ENCODE results near the gene KRTAP4-4. TPM values are rescaled to one million over a fixed set of nuclear protein-coding genes. Genes with fewer than 3 reads are reported as not detected.

KRTAP4-4 gene
- total and polyA plus RNA-seq, 2 of the 4 experiments (the other 2 are of a cell fraction) = not detected

DNA sequence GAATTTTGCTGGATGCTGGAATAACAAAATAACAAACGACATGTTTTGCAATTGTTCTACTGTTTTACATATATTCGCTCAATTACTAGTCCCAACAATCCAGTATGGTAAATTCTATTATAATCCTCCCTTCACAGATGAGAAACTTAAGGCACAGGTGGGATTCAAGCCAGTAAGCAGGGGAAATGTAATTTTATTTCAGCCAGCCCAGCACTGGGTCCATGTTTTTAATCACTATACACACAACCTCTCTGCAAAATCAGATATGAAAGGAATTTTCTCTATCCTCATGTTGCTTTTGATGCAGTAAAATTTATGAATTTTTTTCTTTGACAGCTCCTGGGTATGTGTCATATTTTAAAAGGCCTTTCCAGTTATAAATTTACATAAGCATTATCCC, 15.3 kb downstream of the KRTAP4-4 start:
- Histone ChIP-seq H4K91ac (ENCODE audit: insufficient read depth, low read depth, low read length) (no peak overlapping the region), H3K79me1 (ENCODE audit: low read depth in 1 of 2, low read length in 2 of 2) (no peaks in the 10 kb centered on the region), H3K9me3 (ENCODE audit: control insufficient read depth, insufficient read depth, low read length) (peaks cover 4% of the 10 kb centered on the region), H2AK9ac (replicated peaks; ENCODE audit: low read depth, low read length, poor library complexity) (no peak overlapping the region), H4K20me1 (ENCODE audit: insufficient read depth, low read length) (no peaks in the 10 kb centered on the region), H2BK20ac (ENCODE audit: low read depth, low read length) (no peak overlapping the region), H3K56ac (ENCODE audit: extremely low read depth, insufficient read depth, low read length) (no peak overlapping the region), H2BK120ac (ENCODE audit: low read depth, low read length) (no peak overlapping the region), H3K4me1 (ENCODE audit: control insufficient read depth, insufficient read depth, low read length) (no peaks in the 10 kb centered on the region; the same call in 1 of the 2 replicates), H2AFZ (replicated peaks; ENCODE audit: low read length, poor library complexity) (no peak overlapping the region), H3K14ac (replicated peaks; ENCODE audit: low read depth, low read length) (no peak overlapping the region), H3K27ac (ENCODE audit: insufficient read depth, low read length) (no peak overlapping the region), H3K18ac (ENCODE audit: low read depth, low read length) (no peak overlapping the region), H3K4me2 (ENCODE audit: low read depth, low read length) (no peak overlapping the region), H2AK5ac (ENCODE audit: low read depth, low read length) (no peak overlapping the region), H3K36me3 (ENCODE audit: control insufficient read depth, insufficient read depth, low read length) (no peaks in the 10 kb centered on the region), H3K27me3 (ENCODE audit: control insufficient read depth, insufficient read depth, low read length) (no peaks in the 10 kb centered on the region), H3K4me3 (ENCODE audit: insufficient read depth, low read depth, low read length) (no peak overlapping the region), H4K8ac (ENCODE audit: low read depth in 2 of 2, low read length in 2 of 2) (no peak overlapping the region), H3K9me1 (ENCODE audit: insufficient read depth, low read length) (no peaks in the 10 kb centered on the region), H4K5ac (ENCODE audit: low read depth, low read length) (no peak overlapping the region), H3K9ac (ENCODE audit: low read depth, low read length) (no peak overlapping the region), H3K4ac (ENCODE audit: low read depth, low read length) (no peak overlapping the region), H2BK15ac (ENCODE audit: low read depth, low read length) (no peak overlapping the region), H3K23ac (ENCODE audit: low read depth, low read length) (no peak overlapping the region), H2BK5ac (ENCODE audit: low read depth, low read length, poor library complexity, severe bottlenecking) (no peak overlapping the region)
- TF ChIP-seq SMC3 (IDR thresholded peaks at IDR 0.05; ENCODE audit: low read depth, low read length) (no peak), MAZ (IDR thresholded peaks at IDR 0.05; ENCODE audit: borderline replicate concordance, low read depth, low read length) (no peak), MXI1 (IDR thresholded peaks at IDR 0.05; ENCODE audit: borderline replicate concordance, low read depth, low read length) (no peak), MAFK (IDR thresholded peaks at IDR 0.05; ENCODE audit: low read depth, low read length) (no peak)
- TF ChIP-seq, protein P1, sequence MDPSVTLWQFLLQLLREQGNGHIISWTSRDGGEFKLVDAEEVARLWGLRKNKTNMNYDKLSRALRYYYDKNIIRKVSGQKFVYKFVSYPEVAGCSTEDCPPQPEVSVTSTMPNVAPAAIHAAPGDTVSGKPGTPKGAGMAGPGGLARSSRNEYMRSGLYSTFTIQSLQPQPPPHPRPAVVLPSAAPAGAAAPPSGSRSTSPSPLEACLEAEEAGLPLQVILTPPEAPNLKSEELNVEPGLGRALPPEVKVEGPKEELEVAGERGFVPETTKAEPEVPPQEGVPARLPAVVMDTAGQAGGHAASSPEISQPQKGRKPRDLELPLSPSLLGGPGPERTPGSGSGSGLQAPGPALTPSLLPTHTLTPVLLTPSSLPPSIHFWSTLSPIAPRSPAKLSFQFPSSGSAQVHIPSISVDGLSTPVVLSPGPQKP (IDR thresholded peaks at IDR 0.05; ENCODE audit: borderline replicate concordance, low read depth, low read length) = no peak
- TF ChIP-seq, protein P2, sequence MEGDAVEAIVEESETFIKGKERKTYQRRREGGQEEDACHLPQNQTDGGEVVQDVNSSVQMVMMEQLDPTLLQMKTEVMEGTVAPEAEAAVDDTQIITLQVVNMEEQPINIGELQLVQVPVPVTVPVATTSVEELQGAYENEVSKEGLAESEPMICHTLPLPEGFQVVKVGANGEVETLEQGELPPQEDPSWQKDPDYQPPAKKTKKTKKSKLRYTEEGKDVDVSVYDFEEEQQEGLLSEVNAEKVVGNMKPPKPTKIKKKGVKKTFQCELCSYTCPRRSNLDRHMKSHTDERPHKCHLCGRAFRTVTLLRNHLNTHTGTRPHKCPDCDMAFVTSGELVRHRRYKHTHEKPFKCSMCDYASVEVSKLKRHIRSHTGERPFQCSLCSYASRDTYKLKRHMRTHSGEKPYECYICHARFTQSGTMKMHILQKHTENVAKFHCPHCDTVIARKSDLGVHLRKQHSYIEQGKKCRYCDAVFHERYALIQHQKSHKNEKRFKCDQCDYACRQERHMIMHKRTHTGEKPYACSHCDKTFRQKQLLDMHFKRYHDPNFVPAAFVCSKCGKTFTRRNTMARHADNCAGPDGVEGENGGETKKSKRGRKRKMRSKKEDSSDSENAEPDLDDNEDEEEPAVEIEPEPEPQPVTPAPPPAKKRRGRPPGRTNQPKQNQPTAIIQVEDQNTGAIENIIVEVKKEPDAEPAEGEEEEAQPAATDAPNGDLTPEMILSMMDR (conservative IDR thresholded peaks at IDR 0.05; ENCODE audit: low read depth, low read length) = no peak
- no CpG with 5 or more reads among the region's 2 CpGs for WGBS, 2 experiments (ENCODE audit: extremely low coverage in 2 of 2, insufficient read length in 1 of 2)
- no peak for DNase-seq
- ATAC-seq (ENCODE audit: low read depth) = no peak
- BruUV-seq (replicated peaks) = no TSS peak
- CTCF ChIA-PET = no interaction called here
- in situ Hi-C loops (cut with MboI; ENCODE audit: low sequenced_read_pairs) = no loop called here
- POLR2A ChIA-PET (ENCODE audit: unreplicated experiment) = no interaction called here
- intact Hi-C loops (cut with micrococcal nuclease) = no loop called here
- dilution Hi-C loops (cut with HindIII; ENCODE audit: low sequenced_read_pairs, unreplicated experiment) = no loop called here
